Measurements from ENCODE around the gene PLPPR3.

The PLPPR3 gene

DNA sequence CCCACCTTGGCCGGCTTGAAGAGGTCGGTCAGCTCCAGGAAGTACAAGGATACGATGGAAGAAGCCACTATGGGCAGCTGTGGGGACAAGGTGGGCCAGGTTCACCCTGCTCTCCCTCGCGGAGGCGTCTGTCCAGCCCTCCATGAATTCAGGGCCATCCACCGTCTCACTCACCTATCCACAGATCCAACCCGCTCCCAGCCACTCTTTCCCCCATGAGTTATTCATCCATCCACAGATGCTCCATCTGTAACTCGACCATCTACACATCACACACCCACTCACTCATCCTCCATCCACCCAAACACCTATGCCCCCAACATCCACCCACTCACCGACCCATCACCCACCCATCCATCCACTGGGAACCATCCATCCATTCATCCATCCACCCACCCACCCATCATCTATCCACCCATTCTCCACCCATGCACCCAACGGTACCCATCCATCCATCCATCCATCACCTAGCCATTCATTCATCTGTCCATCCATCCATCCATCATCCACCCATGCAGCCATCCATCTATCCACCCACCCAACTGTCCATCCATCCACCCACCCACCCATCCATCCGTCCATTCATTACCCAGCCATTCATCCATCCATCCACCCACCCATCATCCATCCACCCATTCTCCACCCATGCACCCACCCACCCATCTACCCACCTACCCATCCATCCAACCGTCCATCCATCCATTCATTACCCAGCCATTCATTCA is 5.8 kb downstream of the PLPPR3 start:
- no peak overlapping the region for H3K9ac ChIP-seq (ENCODE audit: low read length)
- no peaks in the 10 kb centered on the region for H3K9me3 ChIP-seq (ENCODE audit: control insufficient read depth, low read length)
- no peaks in the 10 kb centered on the region for H3K36me3 ChIP-seq (ENCODE audit: control insufficient read depth, insufficient read depth, low read length)
- no peaks in the 10 kb centered on the region for H3K4me1 ChIP-seq (ENCODE audit: control insufficient read depth, insufficient read depth, low read length)
- no peaks in the 10 kb centered on the region for H3K27me3 ChIP-seq (ENCODE audit: control insufficient read depth, insufficient read depth, low read length)
- H3K4me3 ChIP-seq (ENCODE audit: low read length) = no peak overlapping the region

DNA sequence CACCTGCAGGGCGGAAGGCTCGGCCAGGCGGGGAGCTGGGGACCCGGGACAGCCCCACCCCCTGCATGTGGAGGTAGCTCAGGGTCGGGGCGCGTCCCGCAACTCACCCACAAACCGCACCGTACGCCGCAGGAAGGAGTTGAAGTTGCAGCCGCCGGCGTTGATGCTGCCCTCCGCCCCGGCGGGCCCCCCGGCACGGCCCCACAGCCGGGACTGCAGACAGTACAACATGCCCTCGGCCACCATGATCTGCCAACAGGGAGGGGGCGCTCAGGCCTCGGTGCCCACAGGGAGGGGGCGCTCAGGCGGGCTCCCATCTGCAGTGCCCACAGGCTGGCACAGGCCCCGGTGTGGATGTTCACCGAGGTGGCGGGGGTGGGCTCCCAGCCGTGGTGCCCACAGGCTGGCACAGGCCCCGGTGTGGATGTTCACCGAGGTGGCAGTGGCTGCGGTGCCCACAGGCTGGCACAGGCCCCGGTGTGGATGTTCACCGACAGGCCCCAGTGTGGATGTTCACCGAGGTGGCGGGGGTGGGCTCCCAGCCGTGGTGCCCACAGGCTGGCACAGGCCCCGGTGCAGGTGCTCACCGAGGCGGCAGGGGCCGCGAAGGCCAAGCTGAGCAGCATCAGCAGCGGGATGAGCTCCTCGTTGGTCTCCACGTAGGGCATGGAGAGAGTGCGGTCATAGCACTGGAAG is 6.5 kb downstream of the PLPPR3 start:
- Histone ChIP-seq H3K36me3 (ENCODE audit: control insufficient read depth, insufficient read depth, low read length) (peaks cover 5% of the 10 kb centered on the region), H3K4me1 (ENCODE audit: control insufficient read depth, insufficient read depth, low read length) (no peaks in the 10 kb centered on the region), H3K27me3 (ENCODE audit: control insufficient read depth, insufficient read depth, low read length) (no peaks in the 10 kb centered on the region), H3K9me3 (ENCODE audit: control insufficient read depth, low read length) (no peaks in the 10 kb centered on the region), H3K4me3 (ENCODE audit: low read length) (no peak overlapping the region), H3K9ac (ENCODE audit: low read length) (no peak overlapping the region)

DNA sequence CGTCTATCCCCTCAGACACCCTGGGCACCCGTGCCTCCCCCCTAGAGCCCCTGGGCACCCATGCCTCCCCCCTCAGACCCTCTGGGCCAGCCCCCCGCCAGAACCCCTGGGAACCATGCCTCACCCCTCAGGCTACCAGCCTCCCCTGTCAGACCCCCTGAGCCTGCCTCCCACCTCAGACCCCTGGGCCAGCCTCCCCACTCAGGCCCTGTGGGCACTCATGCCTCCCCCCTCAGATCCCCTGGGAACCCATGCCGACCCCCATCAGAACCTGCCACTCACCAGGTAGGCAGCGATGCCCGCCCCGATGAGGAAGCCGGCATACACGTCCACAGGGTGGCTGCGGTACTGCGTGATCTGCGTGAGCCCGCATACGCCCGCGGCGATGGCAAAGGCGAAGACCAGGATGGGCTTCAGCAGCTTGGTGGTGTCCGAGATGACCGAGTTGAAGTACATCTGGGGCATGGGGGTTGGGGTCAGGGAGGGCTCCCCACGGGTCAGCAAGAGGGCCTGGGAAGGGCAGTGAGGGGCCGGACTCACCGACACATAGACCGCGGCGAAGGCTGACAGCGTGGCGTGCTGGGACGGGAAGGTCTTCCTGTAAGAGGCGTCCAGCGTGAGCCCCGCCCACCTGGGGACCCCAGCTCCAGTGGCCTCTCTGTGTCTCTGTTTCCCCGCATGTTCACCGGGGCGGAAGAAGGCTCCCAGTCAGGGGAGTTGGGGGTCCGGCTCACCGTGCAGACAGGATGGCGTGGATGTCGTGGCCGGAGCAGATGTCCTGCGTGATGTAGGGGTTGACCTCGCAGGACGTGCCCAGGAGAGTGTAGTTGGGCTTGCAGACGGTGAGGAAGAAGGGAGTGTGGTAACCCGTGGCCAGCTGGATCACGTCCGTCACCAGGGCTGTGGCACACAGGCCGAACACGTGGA is 7.3 kb downstream of the PLPPR3 start:
- no peak overlapping the region for H3K9ac ChIP-seq (ENCODE audit: low read length)
- no peaks in the 10 kb centered on the region for H3K27me3 ChIP-seq (ENCODE audit: control insufficient read depth, insufficient read depth, low read length)
- no peaks in the 10 kb centered on the region for H3K9me3 ChIP-seq (ENCODE audit: control insufficient read depth, low read length)
- no peaks in the 10 kb centered on the region for H3K4me1 ChIP-seq (ENCODE audit: control insufficient read depth, insufficient read depth, low read length)
- peaks cover 11% of the 10 kb centered on the region for H3K36me3 ChIP-seq (ENCODE audit: control insufficient read depth, insufficient read depth, low read length)
- H3K4me3 ChIP-seq (ENCODE audit: low read length) = no peak overlapping the region

DNA sequence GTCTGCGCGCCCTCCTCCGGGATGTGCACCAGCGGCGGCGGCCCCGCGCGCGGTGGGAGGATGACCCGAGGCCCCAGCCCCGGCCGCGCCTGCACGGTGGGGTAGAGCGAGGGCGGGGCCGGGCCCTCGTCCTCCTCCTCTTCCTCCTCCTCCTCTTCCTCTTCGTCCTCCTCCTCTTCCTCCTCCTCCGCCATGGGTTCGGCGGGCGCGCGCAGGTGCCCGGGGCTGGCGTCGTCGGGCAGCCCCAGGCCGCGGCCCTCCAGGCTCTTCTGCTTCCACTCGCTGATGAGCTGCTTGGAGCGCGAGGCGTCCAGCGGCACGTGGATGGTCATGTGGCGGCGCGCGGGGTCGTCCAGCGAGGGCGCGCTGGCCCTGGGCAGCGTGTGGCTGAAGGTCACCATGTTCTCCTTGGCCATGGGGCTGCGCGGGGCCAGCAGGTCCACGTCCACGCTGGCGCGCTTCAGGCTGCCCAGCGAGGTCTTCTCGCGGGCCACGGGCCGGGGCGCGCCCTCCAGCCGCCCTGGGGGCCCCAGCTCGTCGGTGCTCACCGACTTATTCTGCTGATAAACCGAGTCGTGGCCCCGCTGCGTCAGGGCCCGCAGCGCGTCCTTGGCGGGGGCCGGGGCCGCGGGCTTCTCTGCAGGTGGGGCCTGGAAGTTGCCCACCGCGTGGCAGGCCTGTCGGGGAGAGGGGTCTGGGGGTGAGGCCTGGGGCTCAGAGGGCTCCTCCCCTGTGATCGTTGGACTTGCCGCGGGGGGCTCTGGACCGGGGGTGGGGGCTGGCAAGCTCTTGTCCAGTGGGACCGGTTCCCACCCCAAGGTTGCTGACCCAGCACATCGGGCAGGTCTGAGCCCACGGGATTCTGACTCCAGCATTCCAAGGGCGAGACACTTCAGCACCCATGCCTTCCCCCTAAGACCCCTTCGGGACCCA is 8.3 kb downstream of the PLPPR3 start:
- Histone ChIP-seq H3K4me3 (ENCODE audit: low read length) (no peak overlapping the region), H3K9me3 (ENCODE audit: control insufficient read depth, low read length) (no peaks in the 10 kb centered on the region), H3K4me1 (ENCODE audit: control insufficient read depth, insufficient read depth, low read length) (no peaks in the 10 kb centered on the region), H3K27me3 (ENCODE audit: control insufficient read depth, insufficient read depth, low read length) (no peaks in the 10 kb centered on the region), H3K9ac (ENCODE audit: low read length) (no peak overlapping the region), H3K36me3 (ENCODE audit: control insufficient read depth, insufficient read depth, low read length) (peaks cover 12% of the 10 kb centered on the region)

DNA sequence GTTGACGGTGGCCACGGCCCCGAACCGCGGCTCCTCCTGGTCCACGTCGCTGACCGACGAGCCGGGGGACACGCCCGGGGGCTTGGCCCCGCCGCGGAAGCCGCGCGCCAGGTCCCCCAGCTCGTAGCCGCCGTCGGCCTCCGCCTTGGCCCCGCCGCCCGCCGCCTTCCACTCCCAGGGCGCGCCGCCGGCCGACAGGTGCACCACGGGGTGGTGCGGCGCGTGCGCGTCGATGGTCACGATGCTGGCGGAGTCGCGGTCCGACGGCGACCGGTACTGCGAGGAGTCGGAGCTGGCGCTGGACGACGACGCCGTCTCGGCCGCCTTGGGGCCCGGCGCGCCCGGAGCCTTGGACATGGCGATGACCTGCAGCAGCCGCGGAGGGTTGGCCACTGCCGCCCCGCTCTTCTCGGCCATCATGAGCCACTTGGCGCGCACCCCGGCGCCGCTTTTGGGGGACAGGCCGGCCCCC is 9.0 kb downstream of the PLPPR3 start:
- H3K36me3 ChIP-seq (ENCODE audit: control insufficient read depth, insufficient read depth, low read length) = peaks cover 15% of the 10 kb centered on the region
- H3K9ac ChIP-seq (ENCODE audit: low read length) = no peak overlapping the region
- H3K4me3 ChIP-seq (ENCODE audit: low read length) = no peak overlapping the region
- H3K4me1 ChIP-seq (ENCODE audit: control insufficient read depth, insufficient read depth, low read length) = no peaks in the 10 kb centered on the region
- no peaks in the 10 kb centered on the region for H3K27me3 ChIP-seq (ENCODE audit: control insufficient read depth, insufficient read depth, low read length)
- no peaks in the 10 kb centered on the region for H3K9me3 ChIP-seq (ENCODE audit: control insufficient read depth, low read length)

DNA sequence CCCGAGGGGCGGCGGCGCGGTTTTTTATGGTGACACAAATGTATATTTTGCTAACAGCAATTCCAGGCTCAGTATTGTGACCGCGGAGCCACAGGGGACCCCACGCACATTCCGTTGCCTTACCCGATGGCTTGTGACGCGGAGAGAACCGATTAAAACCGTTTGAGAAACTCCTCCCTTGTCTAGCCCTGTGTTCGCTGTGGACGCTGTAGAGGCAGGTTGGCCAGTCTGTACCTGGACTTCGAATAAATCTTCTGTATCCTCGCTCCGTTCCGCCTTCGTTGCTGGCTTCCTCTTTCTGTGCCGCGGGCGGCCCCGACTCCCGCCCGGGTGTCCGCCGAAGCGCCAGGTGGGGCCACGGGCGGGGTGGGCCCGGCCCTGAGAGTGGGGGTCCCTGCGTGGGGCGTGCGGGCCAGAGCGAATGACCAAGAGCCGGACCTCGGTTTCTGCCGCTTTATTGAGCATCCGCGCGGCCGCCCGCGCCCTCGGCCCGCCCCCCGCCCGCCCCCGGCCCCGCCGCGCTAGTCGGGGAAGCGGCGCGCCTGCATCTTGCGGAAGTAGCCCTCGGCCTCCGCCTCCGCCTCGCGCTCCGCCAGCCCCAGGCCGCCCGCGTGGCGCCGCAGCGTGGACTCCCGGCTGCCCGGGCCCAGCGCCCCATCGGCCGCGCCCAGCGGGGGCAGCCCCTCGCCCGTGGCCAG is 9.6 kb downstream of the PLPPR3 start:
- Histone ChIP-seq H3K36me3 (ENCODE audit: control insufficient read depth, insufficient read depth, low read length) (peaks cover 21% of the 10 kb centered on the region), H3K9me3 (ENCODE audit: control insufficient read depth, low read length) (no peaks in the 10 kb centered on the region), H3K4me1 (ENCODE audit: control insufficient read depth, insufficient read depth, low read length) (no peaks in the 10 kb centered on the region), H3K9ac (ENCODE audit: low read length) (no peak overlapping the region), H3K4me3 (ENCODE audit: low read length) (no peak overlapping the region), H3K27me3 (ENCODE audit: control insufficient read depth, insufficient read depth, low read length) (no peaks in the 10 kb centered on the region)

DNA sequence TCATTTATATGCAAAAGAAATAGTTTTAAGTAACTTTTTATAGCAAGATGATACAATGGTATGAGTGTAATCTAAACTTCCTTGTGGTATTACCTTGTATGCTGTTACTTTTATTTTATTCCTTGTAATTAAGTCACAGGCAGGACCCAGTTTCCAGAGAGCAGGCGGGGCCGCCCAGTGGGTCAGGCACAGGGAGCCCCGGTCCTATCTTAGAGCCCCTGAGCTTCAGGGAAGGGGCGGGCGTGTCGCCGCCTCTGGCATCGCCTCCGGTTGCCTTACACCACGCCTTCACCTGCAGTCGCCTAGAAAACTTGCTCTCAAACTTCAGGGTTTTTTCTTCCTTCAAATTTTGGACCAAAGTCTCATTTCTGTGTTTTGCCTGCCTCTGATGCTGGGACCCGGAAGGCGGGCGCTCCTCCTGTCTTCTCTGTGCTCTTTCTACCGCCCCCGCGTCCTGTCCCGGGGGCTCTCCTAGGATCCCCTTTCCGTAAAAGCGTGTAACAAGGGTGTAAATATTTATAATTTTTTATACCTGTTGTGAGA is 10.2 kb downstream of the PLPPR3 start:
- no peaks in the 10 kb centered on the region for H3K27me3 ChIP-seq (ENCODE audit: control insufficient read depth, insufficient read depth, low read length)
- H3K4me3 ChIP-seq (ENCODE audit: low read length) = no peak overlapping the region
- H3K9ac ChIP-seq (ENCODE audit: low read length) = no peak overlapping the region
- H3K4me1 ChIP-seq (ENCODE audit: control insufficient read depth, insufficient read depth, low read length) = no peaks in the 10 kb centered on the region
- peaks cover 24% of the 10 kb centered on the region for H3K36me3 ChIP-seq (ENCODE audit: control insufficient read depth, insufficient read depth, low read length)
- no peaks in the 10 kb centered on the region for H3K9me3 ChIP-seq (ENCODE audit: control insufficient read depth, low read length)

DNA sequence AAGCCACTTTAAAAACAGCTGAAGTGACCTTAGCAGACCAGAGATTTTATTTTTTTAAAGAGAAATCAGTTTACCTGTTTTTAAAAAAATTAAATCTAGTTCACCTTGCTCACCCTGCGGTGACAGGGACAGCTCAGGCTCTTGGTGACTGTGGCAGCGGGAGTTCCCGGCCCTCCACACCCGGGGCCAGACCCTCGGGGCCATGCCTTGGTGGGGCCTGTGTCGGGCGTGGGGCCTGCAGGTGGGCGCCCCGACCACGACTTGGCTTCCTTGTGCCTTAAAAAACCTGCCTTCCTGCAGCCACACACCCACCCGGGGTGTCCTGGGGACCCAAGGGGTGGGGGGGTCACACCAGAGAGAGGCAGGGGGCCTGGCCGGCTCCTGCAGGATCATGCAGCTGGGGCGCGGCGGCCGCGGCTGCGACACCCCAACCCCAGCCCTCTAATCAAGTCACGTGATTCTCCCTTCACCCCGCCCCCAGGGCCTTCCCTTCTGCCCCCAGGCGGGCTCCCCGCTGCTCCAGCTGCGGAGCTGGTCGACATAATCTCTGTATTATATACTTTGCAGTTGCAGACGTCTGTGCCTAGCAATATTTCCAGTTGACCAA is 10.8 kb downstream of the PLPPR3 start:
- Histone ChIP-seq H3K9me3 (ENCODE audit: control insufficient read depth, low read length) (no peaks in the 10 kb centered on the region), H3K9ac (ENCODE audit: low read length) (no peak overlapping the region), H3K27me3 (ENCODE audit: control insufficient read depth, insufficient read depth, low read length) (no peaks in the 10 kb centered on the region), H3K4me3 (ENCODE audit: low read length) (no peak overlapping the region), H3K4me1 (ENCODE audit: control insufficient read depth, insufficient read depth, low read length) (no peaks in the 10 kb centered on the region), H3K36me3 (ENCODE audit: control insufficient read depth, insufficient read depth, low read length) (peaks cover 24% of the 10 kb centered on the region)

DNA sequence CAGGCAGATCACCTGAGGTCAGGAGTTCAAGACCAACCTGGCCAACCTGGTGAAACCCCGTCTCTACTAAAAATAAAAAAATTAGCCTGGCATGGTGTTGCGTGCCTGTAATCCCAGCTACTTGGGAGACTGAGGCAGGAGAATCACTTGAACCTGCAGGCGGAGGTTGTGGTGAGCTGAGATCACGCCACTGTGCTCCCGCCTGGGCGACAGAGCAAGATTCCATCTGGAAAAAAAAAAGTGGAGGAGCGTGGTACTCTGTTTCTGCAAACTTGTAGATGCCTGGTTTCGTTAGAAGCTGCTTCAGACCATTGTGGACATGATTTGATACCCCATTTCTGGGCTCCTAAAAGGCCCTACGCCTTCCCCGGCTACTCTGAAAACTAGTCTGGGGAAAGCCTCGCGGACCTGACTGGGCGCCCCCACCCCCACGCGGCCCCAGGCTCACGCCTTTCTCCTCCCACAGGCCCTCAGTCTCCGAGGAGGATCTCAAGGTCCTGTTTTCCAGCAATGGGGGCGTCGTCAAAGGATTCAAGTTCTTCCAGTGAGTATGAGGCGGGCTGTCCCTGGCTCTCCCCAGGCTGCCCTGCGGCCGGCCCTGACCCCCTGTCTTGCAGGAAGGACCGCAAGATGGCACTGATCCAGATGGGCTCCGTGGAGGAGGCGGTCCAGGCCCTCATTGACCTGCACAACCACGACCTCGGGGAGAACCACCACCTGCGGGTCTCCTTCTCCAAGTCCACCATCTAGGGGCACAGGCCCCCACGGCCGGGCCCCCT is 11.5 kb downstream of the PLPPR3 start:
- Histone ChIP-seq H3K9me3 (ENCODE audit: control insufficient read depth, low read length) (no peaks in the 10 kb centered on the region), H3K27me3 (ENCODE audit: control insufficient read depth, insufficient read depth, low read length) (no peaks in the 10 kb centered on the region), H3K4me1 (ENCODE audit: control insufficient read depth, insufficient read depth, low read length) (no peaks in the 10 kb centered on the region), H3K4me3 (ENCODE audit: low read length) (no peak overlapping the region), H3K36me3 (ENCODE audit: control insufficient read depth, insufficient read depth, low read length) (peaks cover 27% of the 10 kb centered on the region), H3K9ac (ENCODE audit: low read length) (no peak overlapping the region)

DNA sequence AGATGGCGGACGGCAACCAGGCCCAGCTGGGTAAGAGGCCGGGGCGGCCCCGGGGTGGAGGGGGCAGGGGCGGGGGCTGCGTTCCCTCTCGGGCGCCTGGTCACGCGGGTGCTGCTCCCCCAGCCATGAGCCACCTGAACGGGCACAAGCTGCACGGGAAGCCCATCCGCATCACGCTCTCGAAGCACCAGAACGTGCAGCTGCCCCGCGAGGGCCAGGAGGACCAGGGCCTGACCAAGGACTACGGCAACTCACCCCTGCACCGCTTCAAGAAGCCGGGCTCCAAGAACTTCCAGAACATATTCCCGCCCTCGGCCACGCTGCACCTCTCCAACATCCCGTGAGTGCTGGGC is 13.4 kb downstream of the PLPPR3 start:
- Histone ChIP-seq H3K4me3 (ENCODE audit: low read length) (no peak overlapping the region), H3K27me3 (ENCODE audit: control insufficient read depth, insufficient read depth, low read length) (no peaks in the 10 kb centered on the region), H3K36me3 (ENCODE audit: control insufficient read depth, insufficient read depth, low read length) (peaks cover 41% of the 10 kb centered on the region), H3K9me3 (ENCODE audit: control insufficient read depth, low read length) (no peaks in the 10 kb centered on the region), H3K4me1 (ENCODE audit: control insufficient read depth, insufficient read depth, low read length) (no peaks in the 10 kb centered on the region), H3K9ac (ENCODE audit: low read length) (no peak overlapping the region)

All from mucosa of stomach (tissue), 1 donor.